Inflammatory macrophage (primary cell): ENCODE results near the gene TGFBI.

ENCODE experiments used
- DNase-seq, 2 donors: peaks; one replicate each; pipeline ENCODE4 v3.0.0-alpha.2; 2020 to 2022

Gene TGFBI

DNA sequence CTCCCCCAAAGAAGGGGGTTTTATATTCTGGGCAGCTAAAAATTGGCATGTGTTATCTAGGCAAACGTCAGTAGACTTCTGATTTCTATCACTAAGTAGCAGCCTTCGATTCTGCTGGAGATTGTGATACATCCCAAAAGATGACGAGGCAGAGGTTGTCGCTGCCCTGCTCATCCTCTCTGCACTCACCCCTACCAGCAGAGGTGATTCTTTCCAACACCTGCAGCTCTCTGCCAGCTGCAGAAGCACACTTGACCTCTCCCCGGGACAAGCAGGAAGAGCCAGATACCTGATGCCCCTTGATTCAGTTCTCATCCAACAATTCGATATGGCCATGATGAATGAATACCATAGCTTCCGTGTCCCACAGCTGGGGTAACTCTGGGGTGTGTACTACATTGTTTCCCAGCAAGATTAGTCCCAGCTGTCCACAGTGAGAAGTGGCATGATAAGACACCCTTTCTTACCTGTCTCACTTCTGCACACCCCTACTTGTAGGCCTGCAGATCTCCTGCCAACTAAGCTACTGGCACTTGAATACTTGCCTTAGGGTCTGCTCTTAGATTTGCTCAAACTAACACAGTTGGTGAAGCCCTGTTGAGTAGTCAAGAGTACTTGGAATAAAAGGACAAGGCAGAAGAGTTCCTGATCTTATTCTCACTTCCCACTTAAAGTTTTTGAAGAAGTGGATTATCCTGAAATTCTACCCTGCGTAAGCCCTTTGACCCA, 66.3 kb downstream of the TGFBI start:
- DNase-seq, result no peak

- DNase-seq, result no peak
These were observed 69.4 kb downstream of the TGFBI start for GRCh38 chr5:136098176-136098575.

DNA sequence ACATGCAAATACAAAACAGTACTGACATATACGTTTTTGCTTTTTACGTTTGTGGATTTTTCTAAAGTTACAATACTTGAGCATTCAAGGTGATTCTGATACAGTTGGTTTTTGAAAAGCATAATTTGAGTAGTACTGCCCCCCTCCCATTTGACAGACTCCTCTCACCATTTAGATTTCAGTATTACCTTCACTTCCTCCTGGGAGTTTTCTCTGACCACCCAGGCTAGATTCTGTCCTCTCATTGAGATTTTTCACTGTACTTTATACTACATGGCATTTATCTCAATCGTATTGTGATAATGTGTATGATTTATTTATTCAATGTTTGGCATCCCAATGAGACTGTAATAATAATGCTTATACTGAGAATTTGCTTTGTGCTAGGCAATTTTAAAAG, 71.1 kb downstream of the TGFBI start:
- no peak for DNase-seq

DNA sequence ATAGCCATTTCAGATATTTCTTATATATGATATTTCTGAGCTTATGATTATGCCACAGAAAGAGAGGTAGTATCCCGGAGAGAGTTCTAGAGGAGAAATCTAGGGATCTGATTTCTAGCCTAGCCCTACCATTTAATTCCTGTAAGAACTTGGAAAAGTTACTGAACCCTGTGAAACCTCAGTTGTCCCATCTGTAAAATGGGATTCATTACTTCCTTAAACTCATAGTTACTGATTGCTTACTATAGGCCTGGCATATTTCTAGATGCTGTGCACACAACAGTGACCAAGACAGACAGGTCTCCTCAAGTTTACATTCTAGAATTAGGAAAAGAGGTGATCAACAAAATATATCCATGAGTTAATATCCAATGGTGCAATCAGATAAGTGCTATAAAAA, 73.1 kb downstream of the TGFBI start:
- no peak for DNase-seq

DNA sequence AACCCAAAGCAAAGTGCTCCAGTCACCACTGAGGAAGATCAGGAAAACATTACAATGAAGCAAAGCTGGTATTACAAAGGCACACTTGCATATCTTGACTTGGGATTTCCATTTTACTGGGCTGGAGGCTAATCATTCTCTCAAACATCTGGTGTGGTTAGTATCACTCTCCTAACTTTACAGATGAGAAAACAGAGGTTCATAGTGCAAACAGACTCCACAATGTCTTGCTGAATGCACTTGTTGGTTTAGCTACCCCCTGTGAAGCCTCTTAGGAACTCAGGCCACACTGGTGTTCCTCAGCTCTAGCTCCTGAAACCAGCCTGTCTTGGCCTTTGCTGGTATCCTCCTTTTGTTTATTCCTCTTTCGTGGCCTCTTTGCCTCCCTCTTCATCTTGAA, 74.3 kb downstream of the TGFBI start:
- DNase-seq, result no peak

GRCh38 chr5:136104306-136104965, 75.6 kb downstream of the TGFBI start:
- no peak for DNase-seq

DNA sequence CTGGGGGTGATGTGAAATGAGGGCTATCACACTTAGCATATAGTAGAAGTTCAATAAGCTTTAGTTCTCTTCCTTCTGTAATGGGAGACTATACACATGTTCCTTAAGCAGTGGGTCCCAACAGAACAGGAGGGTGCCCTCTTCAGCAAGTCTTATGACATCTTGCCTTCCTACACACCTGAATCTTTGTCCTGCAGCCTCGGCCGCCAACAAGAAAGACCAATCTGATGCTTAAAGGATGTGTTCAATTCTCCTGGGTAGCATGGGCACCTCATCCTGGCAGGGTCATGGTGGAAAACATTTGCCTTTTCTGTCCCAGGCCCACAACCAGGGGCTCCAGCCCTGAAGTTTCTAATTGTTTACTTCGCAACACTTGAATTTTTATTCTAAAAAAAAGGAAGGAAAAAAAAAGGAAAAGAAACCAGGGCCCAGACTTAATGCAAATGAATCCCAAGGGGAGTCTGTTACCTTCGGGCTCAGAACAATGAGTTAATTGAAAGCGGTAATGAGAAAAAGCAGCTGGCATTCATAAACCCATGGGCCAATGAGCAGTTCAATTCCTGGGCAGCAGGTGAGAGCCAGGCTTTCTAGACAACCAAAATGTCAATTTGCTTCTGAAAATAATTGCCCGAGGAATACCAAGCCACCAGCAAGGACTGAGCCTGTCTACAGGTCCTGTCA, 77.7 kb downstream of the TGFBI start:
- no peak for DNase-seq

DNA sequence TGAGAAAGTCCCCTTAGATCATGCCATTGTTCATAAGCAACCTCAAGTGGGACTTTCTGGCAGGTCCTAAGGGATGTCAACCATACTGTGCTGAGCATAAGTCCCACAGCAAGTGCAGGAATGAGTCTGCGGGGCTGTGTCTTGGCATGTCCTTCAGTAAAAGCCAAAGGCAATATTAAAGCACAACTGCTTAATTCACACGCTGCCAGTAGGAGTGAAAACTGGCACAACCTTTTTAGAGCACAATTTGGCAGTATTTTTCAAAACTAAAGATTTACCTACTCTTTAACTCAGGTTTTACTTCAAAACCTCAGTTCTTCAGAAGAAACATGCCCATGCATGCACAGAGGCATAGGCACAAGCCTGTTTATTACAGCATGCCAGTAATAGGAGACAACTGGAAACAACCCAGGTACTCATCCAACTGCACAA, 79.4 kb downstream of the TGFBI start:
- no peak for DNase-seq

DNA sequence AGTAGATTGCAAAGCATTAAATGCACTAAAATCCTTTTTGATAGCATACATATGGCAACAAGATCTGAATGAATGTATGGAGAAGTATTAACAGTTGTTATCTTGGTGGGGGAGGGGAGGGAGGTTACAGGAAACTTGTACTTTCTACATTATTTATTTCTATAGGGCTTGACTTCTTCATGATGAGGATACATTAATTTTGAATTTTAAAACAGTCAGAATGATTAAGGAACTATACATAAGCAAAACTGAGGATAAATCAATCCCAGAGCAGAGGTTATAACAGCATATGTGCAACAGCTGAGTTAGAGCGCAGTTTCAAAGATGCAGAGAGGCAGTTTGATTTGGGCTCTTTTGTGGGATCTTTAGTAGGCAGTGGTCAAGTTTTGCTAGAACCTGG, 80.0 kb downstream of the TGFBI start:
- no peak for DNase-seq

DNA sequence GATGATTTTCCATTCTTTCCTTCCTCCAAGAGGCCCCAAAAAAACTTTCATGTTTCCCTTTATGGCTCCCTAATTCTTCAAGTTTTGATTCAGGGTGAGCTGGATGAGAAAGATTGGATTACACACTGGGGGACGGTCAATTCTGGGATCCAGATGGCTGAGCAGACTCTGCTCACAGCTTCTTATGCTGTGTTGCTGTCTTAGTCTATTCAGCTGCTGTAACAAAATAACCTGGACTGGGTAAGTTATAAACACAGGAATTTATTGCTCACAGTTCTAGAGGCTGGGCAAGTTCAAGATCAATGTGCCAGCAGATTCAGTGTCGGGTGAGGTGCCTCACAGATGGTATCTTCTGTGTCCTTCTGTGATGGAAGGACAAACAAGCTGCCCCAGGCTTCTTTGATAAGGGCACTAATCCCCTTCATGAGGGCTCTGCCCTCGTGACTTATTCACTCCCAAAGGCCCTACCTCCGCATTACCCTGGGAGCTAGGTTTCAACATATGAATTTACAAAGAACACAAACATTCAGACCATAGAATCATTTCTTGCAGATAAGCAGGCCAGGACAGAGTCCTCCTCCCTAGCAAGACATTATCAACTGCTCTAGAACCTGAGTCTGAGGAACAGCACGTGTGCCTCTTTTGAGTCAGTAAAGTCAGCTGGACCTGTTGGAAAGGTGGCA, 80.8 kb downstream of the TGFBI start:
- DNase-seq, result no peak
